GM12891 (cell line): ENCODE results near the gene CCND2.

Experiments used
- POLR2A ChIP-seq: IDR thresholded peaks from 2 replicates; pipeline ENCODE4 v1.6.1; 2011; ENCODE audit warnings: low read depth, low read length, control low read depth
- POLR2AphosphoS5 ChIP-seq: IDR thresholded peaks from 2 replicates; pipeline ENCODE4 v1.6.1; 2011; ENCODE audit warnings: low read depth, low read length, control low read depth
- TAF1 ChIP-seq: IDR thresholded peaks from 2 replicates; pipeline ENCODE4 v1.6.1; 2011; ENCODE audit warnings: low read depth, low read length, control low read depth

DNA sequence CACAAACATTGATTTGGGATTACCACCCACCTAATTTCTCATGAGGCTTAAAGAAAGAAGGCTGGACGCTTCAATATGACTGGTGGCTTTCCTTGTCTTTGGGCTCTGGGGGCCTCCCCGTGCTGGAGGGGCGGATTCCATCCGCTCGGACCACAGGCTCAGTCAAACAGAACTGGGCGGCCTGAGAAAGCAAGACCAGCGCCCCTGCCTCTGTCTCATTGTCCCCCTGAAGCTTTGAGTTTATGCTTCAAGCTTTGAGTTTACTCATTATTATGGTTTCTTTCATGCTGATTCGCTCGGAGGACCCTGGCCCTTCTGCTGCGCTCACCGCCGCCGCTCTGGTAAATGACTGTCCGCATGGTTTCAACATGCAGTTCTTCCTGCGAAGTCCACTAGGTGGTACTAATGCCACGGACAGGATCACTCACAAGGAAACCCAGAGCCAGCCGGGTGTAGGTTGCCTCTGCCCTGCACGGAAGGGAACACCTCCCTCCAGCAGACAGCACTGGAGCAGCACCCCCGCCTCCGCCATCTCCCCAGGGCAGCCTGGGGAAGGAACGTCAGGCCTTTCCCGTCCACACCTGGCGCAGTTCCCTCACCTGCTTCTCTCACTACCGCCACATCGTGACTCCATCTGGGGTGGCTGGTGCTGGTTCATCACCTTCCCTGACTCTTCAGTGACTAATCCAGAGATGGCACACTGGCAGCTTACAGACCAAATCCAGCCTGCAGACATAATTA, 34.2 kb downstream of the CCND2 start:
- TF ChIP-seq POLR2A (no peak), POLR2AphosphoS5 (no peak), TAF1 (no peak)
